Osteoblast (primary cell): ENCODE measurements around the gene EXOC2. TPM values are rescaled to one million over a fixed set of nuclear protein-coding genes. Genes with fewer than 3 reads are reported as not detected.

Experiments
- DNase-seq: peaks from one replicate; pipeline ENCODE4 v3.0.0; 2011; ENCODE audit warnings: low spot score, mixed read lengths; ENCODE audit not compliant: insufficient read length; ENCODE audit errors: missing footprints
- H2AFZ ChIP-seq: 2 replicates; pipeline ENCODE4 v1.6.0; 2011; ENCODE audit warnings: mild to moderate bottlenecking, low read length
- H3K27ac ChIP-seq: 2 replicates; pipeline ENCODE4 v1.5.1; 2011; ENCODE audit warnings: mild to moderate bottlenecking, low read depth, low read length, moderate library complexity
- H3K27me3 ChIP-seq: 2 replicates; pipeline ENCODE4 v1.6.0; 2012; ENCODE audit warnings: mild to moderate bottlenecking, control low read depth, inconsistent platforms, low read length, moderate library complexity; ENCODE audit not compliant: insufficient read depth
- H3K36me3 ChIP-seq: 2 replicates; pipeline ENCODE4 v1.5.1; 2011; ENCODE audit warnings: mild to moderate bottlenecking, low read length, control low read depth, moderate library complexity; ENCODE audit not compliant: insufficient read depth
- H3K4me1 ChIP-seq: 2 replicates; pipeline ENCODE4 v1.5.1; 2011; ENCODE audit warnings: mild to moderate bottlenecking, low read length, control low read depth, moderate library complexity; ENCODE audit not compliant: insufficient read depth
- H3K4me2 ChIP-seq: 2 replicates; pipeline ENCODE4 v1.6.0; 2011; ENCODE audit warnings: mild to moderate bottlenecking, low read length; ENCODE audit not compliant: insufficient read depth
- H3K4me3 ChIP-seq: fragments of 200-600 bp; sonication (generic); 3 replicates; pipeline ENCODE4 v1.5.1; 2012; ENCODE audit warnings: mild to moderate bottlenecking, low read length, inconsistent platforms; ENCODE audit not compliant: insufficient read depth
- H3K79me2 ChIP-seq: 2 replicates; pipeline ENCODE4 v1.6.0; 2012; ENCODE audit warnings: mild to moderate bottlenecking, low read length, control low read depth, inconsistent platforms; ENCODE audit not compliant: insufficient read depth
- H3K9me3 ChIP-seq: 2 replicates; pipeline ENCODE4 v1.5.1; 2011; ENCODE audit warnings: low read depth, low read length, control low read depth
- H4K20me1 ChIP-seq: 2 replicates; pipeline ENCODE4 v1.6.0; 2012; ENCODE audit warnings: mild to moderate bottlenecking, low read length, control low read depth; ENCODE audit not compliant: insufficient read depth
- total RNA-seq: library from RNA; depleted of rRNA; stranded (reverse); fragments of >200 nt; gene quantifications from 2 replicates; pipeline ENCODE4 v1.2.3, GENCODE V29; 2012
- TF ChIP-seq, protein P1 (sequence below): IDR thresholded peaks from 2 replicates; pipeline ENCODE4 v1.5.1; 2011; ENCODE audit warnings: mild to moderate bottlenecking, low read depth, low read length, moderate library complexity; ENCODE audit errors: extremely low read depth

The EXOC2 gene
- total RNA-seq, 1 donor: 19.5 TPM

DNA sequence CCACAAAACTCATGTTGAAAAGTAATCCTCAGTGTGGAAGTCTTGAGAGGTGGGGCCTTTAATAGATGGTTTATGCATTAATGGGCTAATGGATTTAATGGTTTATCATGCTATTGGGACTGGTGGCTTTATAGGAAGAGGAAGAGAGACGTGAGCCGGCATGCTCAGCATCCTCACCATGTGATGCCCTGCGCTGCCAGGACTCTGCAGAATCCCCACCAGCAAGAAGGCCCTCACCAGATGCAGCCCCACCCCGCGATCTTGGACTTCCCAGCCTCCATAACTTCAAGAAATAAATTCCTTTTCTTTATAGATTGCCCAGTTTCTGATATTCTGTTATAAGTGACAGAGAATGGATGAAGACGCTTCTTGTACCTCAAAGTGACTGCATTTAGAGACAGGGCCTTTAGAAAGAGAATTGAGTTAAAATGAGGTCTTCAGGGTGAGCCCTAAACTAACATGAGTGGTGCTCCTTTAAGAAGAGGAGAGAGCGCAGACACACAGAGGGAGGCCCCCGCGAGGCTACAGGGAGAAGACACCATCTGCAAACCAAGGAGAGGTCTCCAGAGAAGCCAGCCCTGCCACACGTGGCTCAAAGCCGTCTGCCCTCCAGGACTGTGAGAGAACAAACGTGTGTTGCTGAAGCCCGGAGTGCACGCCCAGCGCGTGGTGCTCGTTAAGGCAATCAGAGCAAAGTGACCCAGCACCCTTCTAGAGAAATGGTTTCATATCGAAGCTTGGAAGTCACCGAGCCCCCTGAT lies 244.5 kb downstream of the EXOC2 start:
- DNase-seq: no peak
- Histone ChIP-seq H3K79me2 (no peaks in the 10 kb centered on the region), H2AFZ (no peak overlapping the region), H3K4me3 (no peak overlapping the region), H3K4me2 (no peak overlapping the region), H3K9me3 (no peaks in the 10 kb centered on the region), H3K27me3 (peaks cover 2% of the 10 kb centered on the region), H3K36me3 (no peaks in the 10 kb centered on the region), H3K27ac (no peak overlapping the region), H3K4me1 (peaks cover 14% of the 10 kb centered on the region), H4K20me1 (no peaks in the 10 kb centered on the region)
- TF ChIP-seq, protein P1, sequence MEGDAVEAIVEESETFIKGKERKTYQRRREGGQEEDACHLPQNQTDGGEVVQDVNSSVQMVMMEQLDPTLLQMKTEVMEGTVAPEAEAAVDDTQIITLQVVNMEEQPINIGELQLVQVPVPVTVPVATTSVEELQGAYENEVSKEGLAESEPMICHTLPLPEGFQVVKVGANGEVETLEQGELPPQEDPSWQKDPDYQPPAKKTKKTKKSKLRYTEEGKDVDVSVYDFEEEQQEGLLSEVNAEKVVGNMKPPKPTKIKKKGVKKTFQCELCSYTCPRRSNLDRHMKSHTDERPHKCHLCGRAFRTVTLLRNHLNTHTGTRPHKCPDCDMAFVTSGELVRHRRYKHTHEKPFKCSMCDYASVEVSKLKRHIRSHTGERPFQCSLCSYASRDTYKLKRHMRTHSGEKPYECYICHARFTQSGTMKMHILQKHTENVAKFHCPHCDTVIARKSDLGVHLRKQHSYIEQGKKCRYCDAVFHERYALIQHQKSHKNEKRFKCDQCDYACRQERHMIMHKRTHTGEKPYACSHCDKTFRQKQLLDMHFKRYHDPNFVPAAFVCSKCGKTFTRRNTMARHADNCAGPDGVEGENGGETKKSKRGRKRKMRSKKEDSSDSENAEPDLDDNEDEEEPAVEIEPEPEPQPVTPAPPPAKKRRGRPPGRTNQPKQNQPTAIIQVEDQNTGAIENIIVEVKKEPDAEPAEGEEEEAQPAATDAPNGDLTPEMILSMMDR: no peak

DNA sequence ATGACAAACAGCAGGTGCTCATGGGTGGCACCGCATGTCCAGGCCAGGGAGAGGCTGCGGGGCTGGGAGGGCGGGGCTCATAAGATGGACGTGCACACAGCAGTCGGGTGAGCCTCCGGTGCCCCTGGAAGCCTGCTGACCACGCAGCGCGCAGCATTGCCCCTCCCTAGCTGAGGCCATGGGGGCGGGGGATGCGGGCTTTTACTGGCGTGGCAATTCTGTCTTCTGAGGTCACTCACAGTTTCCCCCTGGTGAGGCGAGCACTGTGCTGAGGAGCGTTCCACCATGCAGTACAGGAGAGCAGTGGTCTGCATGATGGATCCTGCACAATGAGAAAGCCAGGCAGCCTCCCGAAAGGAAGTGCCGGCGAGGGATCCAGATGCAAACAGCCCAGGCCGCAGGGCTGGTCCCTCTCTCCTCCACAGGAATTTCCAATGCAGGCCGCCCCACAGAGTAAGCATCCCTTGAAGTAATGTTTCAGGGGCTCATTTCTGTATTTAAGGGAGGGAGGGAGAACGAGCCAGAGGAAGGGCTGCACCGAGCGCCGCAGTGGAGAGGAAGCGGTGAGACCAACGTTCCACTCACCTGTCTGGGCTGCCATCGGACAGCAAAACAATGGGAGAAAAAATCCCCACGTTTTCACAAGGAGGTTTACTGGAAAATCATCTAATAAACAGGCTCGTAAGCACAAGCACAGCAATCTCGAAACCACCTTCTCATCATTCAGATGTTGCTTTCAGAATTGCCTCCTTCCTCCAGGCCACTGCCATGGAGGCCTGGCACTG lies 245.4 kb downstream of the EXOC2 start:
- Histone ChIP-seq H3K4me1 (peaks cover 8% of the 10 kb centered on the region), H3K79me2 (no peaks in the 10 kb centered on the region), H3K27me3 (no peaks in the 10 kb centered on the region), H3K36me3 (no peaks in the 10 kb centered on the region), H2AFZ (no peak overlapping the region), H3K27ac (no peak overlapping the region), H3K4me2 (no peak overlapping the region), H4K20me1 (no peaks in the 10 kb centered on the region), H3K4me3 (no peak overlapping the region), H3K9me3 (no peaks in the 10 kb centered on the region)
- no peak for DNase-seq
- TF ChIP-seq, protein P1: no peak

GRCh38 chr6:446418-447366 lies 246.2 kb downstream of the EXOC2 start:
- H3K4me3 ChIP-seq: no peak overlapping the region
- no peak for DNase-seq
- H3K4me2 ChIP-seq: no peak overlapping the region
- H3K9me3 ChIP-seq: no peaks in the 10 kb centered on the region
- H3K27me3 ChIP-seq: no peaks in the 10 kb centered on the region
- H3K4me1 ChIP-seq: no peaks in the 10 kb centered on the region
- no peaks in the 10 kb centered on the region for H3K79me2 ChIP-seq
- H4K20me1 ChIP-seq: no peaks in the 10 kb centered on the region
- H3K27ac ChIP-seq: no peak overlapping the region
- H3K36me3 ChIP-seq: no peaks in the 10 kb centered on the region
- TF ChIP-seq, protein P1: no peak
- no peak overlapping the region for H2AFZ ChIP-seq
